Spleen (tissue), 7 donors: ENCODE data around the gene ELAVL4.

ENCODE experiments used
- POLR2A ChIP-seq, 3 donors: fragments of 450-650 bp; IDR thresholded peaks; one replicate each; pipeline ENCODE4 v1.5.1; 2017; ENCODE audit warnings: antibody characterized with exemption in 3 of 3, mild to moderate bottlenecking in 1 of 3
- POLR2AphosphoS5 ChIP-seq, 3 donors: sonication (generic); formaldehyde crosslinking; IDR thresholded peaks; one replicate each; pipeline ENCODE4 v1.5.1; 2017; ENCODE audit warnings: antibody characterized with exemption in 3 of 3
- TF ChIP-seq, protein P1 (sequence below), 11 experiments: fragments of 200-600 bp in 7 of 11; fragments of 450-650 bp in 4 of 11; sonication (generic) in 4 of 11; IDR thresholded peaks in 8 of 11; conservative IDR thresholded peaks in 3 of 11; 1 replicate in 7 of 11; 2 replicates in 4 of 11; pipeline versions ENCODE4 v1.4.0 to v1.8.0; 2016 to 2021; ENCODE audit warnings: antibody characterized with exemption in 11 of 11, inconsistent platforms in 4 of 11, mild to moderate bottlenecking in 1 of 11
- donor health status: DM: no; HTN: no; CAD: no; lungs with moderate emphysema.
- donor health status: DM: no; HTN: no; CAD: no.
- donor health status: DM: no; HTN: no; CAD: no.

- TF ChIP-seq POLR2A (IDR thresholded peaks at IDR 0.05) (no peak), POLR2AphosphoS5 (IDR thresholded peaks at IDR 0.05) (no peak)
- TF ChIP-seq, protein P1, sequence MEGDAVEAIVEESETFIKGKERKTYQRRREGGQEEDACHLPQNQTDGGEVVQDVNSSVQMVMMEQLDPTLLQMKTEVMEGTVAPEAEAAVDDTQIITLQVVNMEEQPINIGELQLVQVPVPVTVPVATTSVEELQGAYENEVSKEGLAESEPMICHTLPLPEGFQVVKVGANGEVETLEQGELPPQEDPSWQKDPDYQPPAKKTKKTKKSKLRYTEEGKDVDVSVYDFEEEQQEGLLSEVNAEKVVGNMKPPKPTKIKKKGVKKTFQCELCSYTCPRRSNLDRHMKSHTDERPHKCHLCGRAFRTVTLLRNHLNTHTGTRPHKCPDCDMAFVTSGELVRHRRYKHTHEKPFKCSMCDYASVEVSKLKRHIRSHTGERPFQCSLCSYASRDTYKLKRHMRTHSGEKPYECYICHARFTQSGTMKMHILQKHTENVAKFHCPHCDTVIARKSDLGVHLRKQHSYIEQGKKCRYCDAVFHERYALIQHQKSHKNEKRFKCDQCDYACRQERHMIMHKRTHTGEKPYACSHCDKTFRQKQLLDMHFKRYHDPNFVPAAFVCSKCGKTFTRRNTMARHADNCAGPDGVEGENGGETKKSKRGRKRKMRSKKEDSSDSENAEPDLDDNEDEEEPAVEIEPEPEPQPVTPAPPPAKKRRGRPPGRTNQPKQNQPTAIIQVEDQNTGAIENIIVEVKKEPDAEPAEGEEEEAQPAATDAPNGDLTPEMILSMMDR (IDR thresholded peaks at IDR 0.05 in 8 of 11, conservative IDR thresholded peaks at IDR 0.05 in 3 of 11): no peak
Measured at GRCh38 chr1:50097791-50098190, 10.9 kb upstream of the ELAVL4 start.
